Mammary epithelial cell (primary cell): ENCODE measurements around the gene HOXA11.

Source experiments
- CTCF ChIP-seq, 2 donors: IDR thresholded peaks in 1 of 2; conservative IDR thresholded peaks in 1 of 2; 2 replicates each; pipeline ENCODE4 v1.5.1; 2011 to 2012; ENCODE audit warnings: inconsistent platforms in 2 of 2, low read length in 2 of 2, mild to moderate bottlenecking in 2 of 2, control low read depth in 1 of 2, low read depth in 1 of 2; ENCODE audit not compliant: insufficient read depth in 1 of 2; ENCODE audit errors: extremely low read depth in 1 of 2
- EZH2 ChIP-seq: IDR thresholded peaks from 2 replicates; pipeline ENCODE4 v1.6.1; 2012; ENCODE audit warnings: low read length, inconsistent platforms, borderline replicate concordance

- TF ChIP-seq CTCF (conservative IDR thresholded peaks at IDR 0.05 in 1 of 2, IDR thresholded peaks at IDR 0.05 in 1 of 2; ENCODE audit: extremely low read depth in 1 of 2, insufficient read depth in 1 of 2, low read depth in 1 of 2, low read length in 2 of 2) (no peak), EZH2 (no peak)
These were observed 42.4 kb downstream of the HOXA11 start for GRCh38 chr7:27142580-27143022.
